ENCODE results near the gene DAD1. TPM values are rescaled to one million over a fixed set of nuclear protein-coding genes. Genes with fewer than 3 reads are reported as not detected.

DAD1 gene
- total RNA-seq, 4 donors from 2014 or later = 235 to 430 (median 335) TPM

DNA sequence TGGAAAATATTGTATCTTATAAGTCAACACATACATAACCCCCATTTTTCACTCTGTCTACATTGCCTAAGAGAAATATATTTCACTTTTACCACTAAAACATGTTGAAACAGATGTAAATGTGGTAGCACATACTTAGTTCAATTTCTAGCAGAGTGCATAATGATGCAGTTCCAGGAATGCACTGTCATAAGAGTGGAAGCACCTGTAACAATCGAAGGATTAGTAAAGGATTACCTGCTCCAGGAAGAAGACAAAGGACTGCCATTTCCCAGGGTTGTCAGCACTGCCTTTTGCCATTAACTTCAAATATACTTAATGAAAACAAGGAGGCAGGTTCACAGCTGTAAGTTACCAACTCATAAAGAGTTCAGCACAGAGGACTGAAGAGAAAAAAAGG is 24.6 kb downstream of the DAD1 start:
- intact Hi-C loops (cut with DNase I) = no loop called here
- TF ChIP-seq CTCF (IDR thresholded peaks at IDR 0.05) (no peak), POLR2A (IDR thresholded peaks at IDR 0.05) (no peak)
- DNase-seq = no peak
- 49 to 75% methylated on average over 1 of the region's 1 CpG for WGBS, 2 donors
- Histone ChIP-seq H3K27ac (peak overlapping the region; percentile 5 to 95 (median 22)), H3K9me3 (no peaks in the 10 kb centered on the region), H3K4me3 (replicated peaks in 1 of 3) (no peak overlapping the region), H3K27me3 (no peaks in the 10 kb centered on the region), H3K4me1 (peaks cover 57 to 71% of the 10 kb centered on the region in 2 donors), H3K36me3 (peaks cover 10 to 11% of the 10 kb centered on the region in 2 donors)

GRCh38 chr14:22563987-22564386 is 25.0 kb downstream of the DAD1 start:
- Histone ChIP-seq H3K27me3 (no peaks in the 10 kb centered on the region), H3K9me3 (no peaks in the 10 kb centered on the region), H3K4me1 (peaks cover 52 to 71% of the 10 kb centered on the region in 2 donors), H3K36me3 (peaks cover 10 to 11% of the 10 kb centered on the region in 2 donors), H3K4me3 (replicated peaks in 1 of 3) (no peak overlapping the region), H3K27ac (peak overlapping the region in 2 of 3 donors; percentile 22 to 95)
- TF ChIP-seq CTCF (IDR thresholded peaks at IDR 0.05) = no peak
- no peak for TF ChIP-seq POLR2A (IDR thresholded peaks at IDR 0.05)
- DNase-seq = no peak
- 84 to 89% methylated on average over 5 of the region's 5 CpGs for WGBS, 2 donors
- intact Hi-C loops (cut with DNase I) = no loop called here

DNA sequence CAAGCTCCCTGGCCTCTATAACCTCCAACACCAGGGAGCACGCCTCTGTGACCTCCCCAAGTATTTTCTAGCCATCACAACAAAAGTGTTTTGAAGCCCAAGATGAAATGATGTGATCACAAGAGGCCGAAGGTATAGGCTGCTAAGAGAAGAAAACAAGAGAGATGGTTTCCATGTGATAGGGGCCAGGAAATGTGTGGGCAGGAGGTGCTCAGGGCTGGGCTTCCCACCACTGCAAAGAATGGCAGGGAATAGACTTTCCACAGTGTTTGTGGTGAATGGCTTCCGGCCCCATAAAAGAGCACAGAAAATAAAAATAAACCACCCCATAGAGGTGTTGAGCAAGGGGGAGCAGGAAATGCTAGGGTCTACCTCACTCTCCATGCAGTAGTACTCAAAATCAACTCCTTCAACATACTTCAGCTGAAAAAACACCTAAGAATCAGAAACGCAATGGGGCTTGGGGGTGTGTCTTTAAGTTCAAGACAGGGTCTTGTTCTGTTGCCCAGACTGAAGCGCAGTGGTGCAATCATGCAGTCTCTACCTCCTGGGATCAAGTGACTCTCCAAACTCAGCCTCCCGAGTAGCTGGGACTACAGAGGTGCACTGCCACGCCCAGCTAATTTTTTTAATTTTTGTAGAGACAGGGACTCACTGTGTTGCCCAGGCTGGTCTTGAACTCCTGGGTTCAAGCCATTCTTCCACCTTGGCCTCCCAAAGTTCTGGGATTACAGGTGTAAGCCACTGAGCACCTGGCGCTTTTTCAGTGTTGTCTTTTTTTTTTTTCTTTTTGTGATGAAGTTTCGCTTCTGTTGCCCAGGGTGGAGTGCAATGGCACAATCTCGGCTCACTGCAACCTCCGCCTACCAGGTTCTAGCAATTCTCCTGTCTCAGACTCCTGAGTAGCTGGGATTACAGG is 27.1 kb downstream of the DAD1 start:
- H3K27ac ChIP-seq = peak overlapping the region; percentile 79 to 95 (median 89)
- no peaks in the 10 kb centered on the region for H3K27me3 ChIP-seq
- H3K9me3 ChIP-seq = no peaks in the 10 kb centered on the region
- 41 to 49% methylated on average over 11 of the region's 11 CpGs for WGBS, 2 donors
- peaks cover 47 to 67% of the 10 kb centered on the region in 2 donors for H3K4me1 ChIP-seq
- H3K4me3 ChIP-seq (replicated peaks in 1 of 3) = no peak overlapping the region
- TF ChIP-seq CTCF (IDR thresholded peaks at IDR 0.05) = no peak
- peak in 1 of 2 donors; percentile 17 for TF ChIP-seq POLR2A (IDR thresholded peaks at IDR 0.05)
- peak; percentile 88 to 95 for DNase-seq
- intact Hi-C loops (cut with DNase I) = no loop called here
- H3K36me3 ChIP-seq = peaks cover 10 to 11% of the 10 kb centered on the region in 2 donors

- Histone ChIP-seq H3K36me3 (peaks cover 10 to 11% of the 10 kb centered on the region in 2 donors), H3K4me3 (replicated peaks in 1 of 3) (no peak overlapping the region), H3K27me3 (no peaks in the 10 kb centered on the region), H3K27ac (peak overlapping the region; percentile 79 to 95 (median 89)), H3K9me3 (no peaks in the 10 kb centered on the region), H3K4me1 (peaks cover 46 to 68% of the 10 kb centered on the region in 2 donors)
- no peak for DNase-seq
- intact Hi-C loops (cut with DNase I) = no loop called here
- 38 to 50% methylated on average over 3 of the region's 3 CpGs for WGBS, 2 donors
- TF ChIP-seq POLR2A (IDR thresholded peaks at IDR 0.05) (no peak), CTCF (IDR thresholded peaks at IDR 0.05) (no peak)
Observed at GRCh38 chr14:22561366-22561660, 27.7 kb downstream of the DAD1 start.
